Gastroesophageal sphincter (tissue), 3 donors: ENCODE measurements around the gene PLCB1.

Experiments used
- CTCF ChIP-seq, 4 experiments: fragments of 200-600 bp in 2 of 4; fragments of 450-650 bp in 2 of 4; sonication (generic) in 1 of 4; IDR thresholded peaks; one replicate each; pipeline ENCODE4 v1.5.1; 2017 to 2019; ENCODE audit warnings: antibody characterized with exemption in 4 of 4, mild to moderate bottlenecking in 2 of 4, moderate library complexity in 2 of 4
- EP300 ChIP-seq: sonication (generic); formaldehyde crosslinking; IDR thresholded peaks from one replicate; pipeline ENCODE4 v1.6.1; 2017; ENCODE audit warnings: antibody characterized with exemption, mild to moderate bottlenecking
- POLR2A ChIP-seq, 2 donors: fragments of 450-650 bp; IDR thresholded peaks; one replicate each; pipeline ENCODE4 v1.6.1; 2017; ENCODE audit warnings: antibody characterized with exemption in 2 of 2, mild to moderate bottlenecking in 2 of 2, moderate library complexity in 1 of 2
- POLR2AphosphoS5 ChIP-seq: sonication (generic); formaldehyde crosslinking; IDR thresholded peaks from one replicate; pipeline ENCODE4 v1.6.1; 2017; ENCODE audit warnings: antibody characterized with exemption

- no peak for TF ChIP-seq CTCF (IDR thresholded peaks at IDR 0.05)
- no peak for TF ChIP-seq POLR2A (IDR thresholded peaks at IDR 0.05)
- no peak for TF ChIP-seq POLR2AphosphoS5
- TF ChIP-seq EP300: no peak
These were observed 311.5 kb downstream of the PLCB1 start for GRCh38 chr20:8443464-8444072.
